Neural cell (in vitro differentiated cells): ENCODE results near the gene ACP1.

ENCODE experiments used
- CTCF ChIP-seq: fragments of 450-650 bp; IDR thresholded peaks from 2 replicates; pipeline ENCODE4 v1.5.1; 2014; ENCODE audit warnings: antibody characterized with exemption, mild to moderate bottlenecking, moderate library complexity; ENCODE audit not compliant: poor library complexity, severe bottlenecking
- EP300 ChIP-seq: fragments of 450-650 bp; conservative IDR thresholded peaks from 2 replicates; pipeline ENCODE4 v1.6.1; 2014; ENCODE audit warnings: antibody characterized with exemption, mild to moderate bottlenecking, moderate library complexity; ENCODE audit not compliant: poor library complexity, severe bottlenecking
- EZH2 ChIP-seq: fragments of 200-600, 300-800 bp; shearing (Covaris generic), sonication (generic); IDR thresholded peaks from 2 replicates; pipeline ENCODE4 v1.6.1; 2014; ENCODE audit warnings: antibody characterized with exemption, low read length, borderline replicate concordance, mild to moderate bottlenecking; ENCODE audit not compliant: insufficient read depth, poor library complexity, severe bottlenecking
- TF ChIP-seq, protein P1 (sequence below): IDR thresholded peaks from 2 replicates; pipeline ENCODE4 v1.6.1; 2012; ENCODE audit warnings: borderline replicate concordance

GRCh38 chr2:274503-274902 is 9.8 kb downstream of the ACP1 start:
- no peak for TF ChIP-seq EP300
- no peak for TF ChIP-seq CTCF
- no peak for TF ChIP-seq EZH2
- TF ChIP-seq, protein P1, sequence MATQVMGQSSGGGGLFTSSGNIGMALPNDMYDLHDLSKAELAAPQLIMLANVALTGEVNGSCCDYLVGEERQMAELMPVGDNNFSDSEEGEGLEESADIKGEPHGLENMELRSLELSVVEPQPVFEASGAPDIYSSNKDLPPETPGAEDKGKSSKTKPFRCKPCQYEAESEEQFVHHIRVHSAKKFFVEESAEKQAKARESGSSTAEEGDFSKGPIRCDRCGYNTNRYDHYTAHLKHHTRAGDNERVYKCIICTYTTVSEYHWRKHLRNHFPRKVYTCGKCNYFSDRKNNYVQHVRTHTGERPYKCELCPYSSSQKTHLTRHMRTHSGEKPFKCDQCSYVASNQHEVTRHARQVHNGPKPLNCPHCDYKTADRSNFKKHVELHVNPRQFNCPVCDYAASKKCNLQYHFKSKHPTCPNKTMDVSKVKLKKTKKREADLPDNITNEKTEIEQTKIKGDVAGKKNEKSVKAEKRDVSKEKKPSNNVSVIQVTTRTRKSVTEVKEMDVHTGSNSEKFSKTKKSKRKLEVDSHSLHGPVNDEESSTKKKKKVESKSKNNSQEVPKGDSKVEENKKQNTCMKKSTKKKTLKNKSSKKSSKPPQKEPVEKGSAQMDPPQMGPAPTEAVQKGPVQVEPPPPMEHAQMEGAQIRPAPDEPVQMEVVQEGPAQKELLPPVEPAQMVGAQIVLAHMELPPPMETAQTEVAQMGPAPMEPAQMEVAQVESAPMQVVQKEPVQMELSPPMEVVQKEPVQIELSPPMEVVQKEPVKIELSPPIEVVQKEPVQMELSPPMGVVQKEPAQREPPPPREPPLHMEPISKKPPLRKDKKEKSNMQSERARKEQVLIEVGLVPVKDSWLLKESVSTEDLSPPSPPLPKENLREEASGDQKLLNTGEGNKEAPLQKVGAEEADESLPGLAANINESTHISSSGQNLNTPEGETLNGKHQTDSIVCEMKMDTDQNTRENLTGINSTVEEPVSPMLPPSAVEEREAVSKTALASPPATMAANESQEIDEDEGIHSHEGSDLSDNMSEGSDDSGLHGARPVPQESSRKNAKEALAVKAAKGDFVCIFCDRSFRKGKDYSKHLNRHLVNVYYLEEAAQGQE = no peak
